ENCODE data around the gene XCR1. TPM values are rescaled to one million over a fixed set of nuclear protein-coding genes. Genes with fewer than 3 reads are reported as not detected.

Gene XCR1
- total and polyA plus RNA-seq, 2 donors (not counting 3 experiments of a cell fraction or from before 2014, with no cell fraction given): not detected

GRCh38 chr3:46059432-46059831 is 32.1 kb upstream of the XCR1 start:
- Histone ChIP-seq H3K27ac (ENCODE audit: insufficient read depth, low read depth, low read length) (no peak overlapping the region), H3K4me1 (ENCODE audit: control insufficient read depth, extremely low read depth, insufficient read depth, low read length) (no peaks in the 10 kb centered on the region), H3K36me3 (ENCODE audit: control insufficient read depth in 2 of 2, extremely low read depth in 1 of 2, insufficient read depth in 2 of 2, low read length in 2 of 2) (no peaks in the 10 kb centered on the region), H3K79me2 (ENCODE audit: control insufficient read depth, insufficient read depth, low read length) (no peaks in the 10 kb centered on the region), H4K20me1 (replicated peaks; ENCODE audit: control insufficient read depth, extremely low read depth, insufficient read depth, low read length) (no peaks in the 10 kb centered on the region), H3K9me3 (replicated peaks; ENCODE audit: control insufficient read depth, insufficient read depth, low read length) (no peaks in the 10 kb centered on the region), H2AFZ (ENCODE audit: low read depth, low read length) (no peak overlapping the region), H3K27me3 (ENCODE audit: control insufficient read depth in 2 of 2, insufficient read depth in 2 of 2, low read length in 2 of 2) (peaks cover 0 to 5% of the 10 kb centered on the region in 2 experiments), H3K9me1 (replicated peaks; ENCODE audit: control insufficient read depth, extremely low read depth, insufficient read depth, low read length) (no peaks in the 10 kb centered on the region), H3K4me3 (replicated peaks in 1 of 3; ENCODE audit: insufficient read depth in 1 of 3, low read depth in 1 of 3, low read length in 3 of 3) (no peak overlapping the region), H3K9ac (replicated peaks; ENCODE audit: extremely low read depth, insufficient read depth, low read length) (no peak overlapping the region), H3K4me2 (ENCODE audit: insufficient read depth, low read length) (no peak overlapping the region)
- BruUV-seq (replicated peaks): no TSS peak
- DNase-seq (ENCODE audit: low read depth, low spot score) (no peak), FAIRE-seq (no peak)
- ChIA-PET POLR2A (no interaction called here), CTCF (no interaction called here)
- dilution Hi-C loops (cut with MboI; ENCODE audit: extremely low pct_ligation_motif_present, low sequenced_read_pairs): no loop called here
- TF ChIP-seq, protein P1, sequence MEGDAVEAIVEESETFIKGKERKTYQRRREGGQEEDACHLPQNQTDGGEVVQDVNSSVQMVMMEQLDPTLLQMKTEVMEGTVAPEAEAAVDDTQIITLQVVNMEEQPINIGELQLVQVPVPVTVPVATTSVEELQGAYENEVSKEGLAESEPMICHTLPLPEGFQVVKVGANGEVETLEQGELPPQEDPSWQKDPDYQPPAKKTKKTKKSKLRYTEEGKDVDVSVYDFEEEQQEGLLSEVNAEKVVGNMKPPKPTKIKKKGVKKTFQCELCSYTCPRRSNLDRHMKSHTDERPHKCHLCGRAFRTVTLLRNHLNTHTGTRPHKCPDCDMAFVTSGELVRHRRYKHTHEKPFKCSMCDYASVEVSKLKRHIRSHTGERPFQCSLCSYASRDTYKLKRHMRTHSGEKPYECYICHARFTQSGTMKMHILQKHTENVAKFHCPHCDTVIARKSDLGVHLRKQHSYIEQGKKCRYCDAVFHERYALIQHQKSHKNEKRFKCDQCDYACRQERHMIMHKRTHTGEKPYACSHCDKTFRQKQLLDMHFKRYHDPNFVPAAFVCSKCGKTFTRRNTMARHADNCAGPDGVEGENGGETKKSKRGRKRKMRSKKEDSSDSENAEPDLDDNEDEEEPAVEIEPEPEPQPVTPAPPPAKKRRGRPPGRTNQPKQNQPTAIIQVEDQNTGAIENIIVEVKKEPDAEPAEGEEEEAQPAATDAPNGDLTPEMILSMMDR (IDR thresholded peaks at IDR 0.05; ENCODE audit: extremely low read depth in 1 of 2, insufficient read depth in 1 of 2, low read depth in 1 of 2, low read length in 2 of 2): no peak
- no peak for TF ChIP-seq FOS (IDR thresholded peaks at IDR 0.05; ENCODE audit: borderline replicate concordance, insufficient read depth, low read length)
- TF ChIP-seq POLR2AphosphoS5 (IDR thresholded peaks at IDR 0.05; ENCODE audit: insufficient read depth, low read depth, low read length): no peak
- TF ChIP-seq MAX (IDR thresholded peaks at IDR 0.05; ENCODE audit: insufficient read depth, insufficient read length): no peak
- TF ChIP-seq POLR2A (IDR thresholded peaks at IDR 0.05; ENCODE audit: low read depth, low read length): no peak
- intact Hi-C loops (cut with micrococcal nuclease): no loop called here

DNA sequence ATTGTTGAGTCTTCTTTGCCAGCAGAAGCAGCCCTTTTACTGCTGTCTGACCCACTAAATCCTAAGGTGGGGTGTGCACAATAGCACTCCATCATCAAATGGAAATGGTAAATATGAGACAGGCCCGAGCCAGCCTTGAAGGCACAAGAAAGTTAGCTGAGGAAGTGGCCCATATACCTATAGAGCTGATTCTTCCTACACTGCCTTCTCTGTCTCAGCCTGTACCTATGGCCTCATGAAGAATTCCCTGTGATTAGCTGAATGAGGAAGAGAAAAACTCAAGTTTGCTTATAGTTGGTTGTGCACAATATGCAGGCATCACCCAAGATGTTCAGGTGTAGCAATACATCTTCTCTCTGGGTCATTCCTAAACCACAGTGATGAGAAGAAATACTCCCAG is 31.7 kb upstream of the XCR1 start:
- no peaks in the 10 kb centered on the region for H3K9me1 ChIP-seq (replicated peaks; ENCODE audit: control insufficient read depth, extremely low read depth, insufficient read depth, low read length)
- intact Hi-C loops (cut with micrococcal nuclease): no loop called here
- H4K20me1 ChIP-seq (replicated peaks; ENCODE audit: control insufficient read depth, extremely low read depth, insufficient read depth, low read length): no peaks in the 10 kb centered on the region
- H3K4me3 ChIP-seq (replicated peaks in 1 of 3; ENCODE audit: insufficient read depth in 1 of 3, low read depth in 1 of 3, low read length in 3 of 3): no peak overlapping the region
- H3K4me1 ChIP-seq (ENCODE audit: control insufficient read depth, extremely low read depth, insufficient read depth, low read length): no peaks in the 10 kb centered on the region
- no peak overlapping the region for H3K27ac ChIP-seq (ENCODE audit: insufficient read depth, low read depth, low read length)
- TF ChIP-seq MYC (IDR thresholded peaks at IDR 0.05; ENCODE audit: low read depth, low read length): no peak
- no peak for TF ChIP-seq EZH2 (IDR thresholded peaks at IDR 0.05; ENCODE audit: borderline replicate concordance, low read depth, low read length, severe bottlenecking)
- TF ChIP-seq MAX (IDR thresholded peaks at IDR 0.05; ENCODE audit: insufficient read depth, insufficient read length): no peak
- TF ChIP-seq POLR2AphosphoS5 (IDR thresholded peaks at IDR 0.05; ENCODE audit: insufficient read depth, low read depth, low read length): no peak
- no peak for TF ChIP-seq JUN (IDR thresholded peaks at IDR 0.05; ENCODE audit: borderline replicate concordance, insufficient read depth, insufficient read length, low read depth)
- TF ChIP-seq POLR2A (IDR thresholded peaks at IDR 0.05; ENCODE audit: low read depth, low read length): no peak
- TF ChIP-seq, protein P1 (IDR thresholded peaks at IDR 0.05; ENCODE audit: extremely low read depth in 1 of 2, insufficient read depth in 1 of 2, low read depth in 1 of 2, low read length in 2 of 2): no peak
- no peak for TF ChIP-seq GATA2 (IDR thresholded peaks at IDR 0.05; ENCODE audit: insufficient read depth, insufficient read length, low read depth, low read length)
- no peaks in the 10 kb centered on the region for H3K36me3 ChIP-seq (ENCODE audit: control insufficient read depth in 2 of 2, extremely low read depth in 1 of 2, insufficient read depth in 2 of 2, low read length in 2 of 2)
- no peaks in the 10 kb centered on the region for H3K9me3 ChIP-seq (replicated peaks; ENCODE audit: control insufficient read depth, insufficient read depth, low read length)
- FAIRE-seq (no peak), DNase-seq (ENCODE audit: low read depth, low spot score) (no peak)
- POLR2A ChIA-PET: no interaction called here
- peaks cover 0 to 5% of the 10 kb centered on the region in 2 experiments for H3K27me3 ChIP-seq (ENCODE audit: control insufficient read depth in 2 of 2, insufficient read depth in 2 of 2, low read length in 2 of 2)
- H3K79me2 ChIP-seq (ENCODE audit: control insufficient read depth, insufficient read depth, low read length): no peaks in the 10 kb centered on the region
- CTCF ChIA-PET: no interaction called here
- dilution Hi-C loops (cut with MboI; ENCODE audit: extremely low pct_ligation_motif_present, low sequenced_read_pairs): no loop called here
- H3K9ac ChIP-seq (replicated peaks; ENCODE audit: extremely low read depth, insufficient read depth, low read length): no peak overlapping the region
- H3K4me2 ChIP-seq (ENCODE audit: insufficient read depth, low read length): no peak overlapping the region
- H2AFZ ChIP-seq (ENCODE audit: low read depth, low read length): no peak overlapping the region
- no TSS peak for BruUV-seq (replicated peaks)
